Activated T-helper 1 cell treated with anti-CD3 and anti-CD28 coated beads, Interleukin-2, amount 50 U/mL, for 16 hours (primary cell): ENCODE results near the gene TIAM1.
A peak's percentile ranks its signal among the peaks of the same experiment; 100 is the strongest.

Experiments used
- DNase-seq, 2 donors: peaks; one replicate each; pipeline ENCODE4 v3.0.0-alpha.2; 2020; ENCODE audit warnings: low read depth in 1 of 2, low spot score in 1 of 2

The TIAM1 gene

DNA sequence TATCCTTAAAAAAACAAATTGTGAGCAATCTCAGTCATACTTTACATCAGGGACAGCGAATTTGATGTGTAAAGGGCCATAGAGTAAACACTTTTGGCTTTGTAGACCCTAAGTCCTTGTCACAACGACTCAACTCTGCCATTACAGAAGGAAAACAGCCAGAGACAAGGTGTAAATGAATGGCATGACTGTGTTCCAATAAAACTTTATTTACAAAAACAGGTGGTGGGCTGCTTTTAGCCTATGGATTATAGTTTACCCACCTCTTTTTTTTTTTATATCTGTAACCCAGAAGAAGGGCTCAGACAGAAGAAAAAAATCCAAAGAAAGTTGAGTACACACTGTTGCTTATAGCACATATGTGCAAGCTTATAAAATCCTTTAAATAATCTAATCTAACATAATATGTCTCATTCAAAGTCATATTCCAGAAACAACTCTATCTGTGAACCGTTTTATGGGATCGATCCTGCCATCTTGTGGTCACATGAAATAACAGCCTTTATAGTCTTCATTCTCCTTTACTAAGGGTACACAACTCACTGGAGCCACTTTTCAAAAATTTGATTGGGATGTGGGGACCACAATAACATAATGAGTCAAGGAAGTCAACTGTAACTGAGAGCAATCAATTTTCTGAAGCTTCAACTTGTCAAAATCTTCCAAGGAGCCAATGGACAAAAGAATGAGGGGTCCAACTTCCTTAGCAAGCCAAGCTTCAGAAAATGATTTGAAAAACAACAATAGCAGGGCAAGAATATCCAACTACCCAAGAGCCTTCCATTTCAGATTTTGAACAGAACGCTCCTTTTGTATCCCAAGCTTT lies 163.6 kb downstream of the TIAM1 start:
- no peak for DNase-seq

DNA sequence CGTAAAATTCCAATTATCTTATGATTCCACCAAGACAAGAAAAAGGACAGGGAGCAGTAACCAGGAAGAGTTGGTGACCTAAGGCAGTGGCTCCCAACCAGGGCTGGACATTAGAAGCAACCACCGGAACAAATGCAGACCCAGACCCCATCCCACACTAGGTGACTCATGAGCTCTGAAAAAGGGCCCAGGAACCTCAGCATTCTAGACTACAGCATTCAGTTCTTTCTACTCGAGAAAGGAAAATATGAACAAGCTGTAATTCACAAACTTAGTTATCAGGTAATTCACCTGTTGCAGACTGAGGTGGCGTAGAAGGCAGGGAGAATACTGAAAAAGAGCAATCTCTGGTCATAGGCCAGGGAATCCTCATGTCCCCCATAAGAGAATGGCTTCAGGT lies 167.3 kb downstream of the TIAM1 start:
- DNase-seq: no peak

DNA sequence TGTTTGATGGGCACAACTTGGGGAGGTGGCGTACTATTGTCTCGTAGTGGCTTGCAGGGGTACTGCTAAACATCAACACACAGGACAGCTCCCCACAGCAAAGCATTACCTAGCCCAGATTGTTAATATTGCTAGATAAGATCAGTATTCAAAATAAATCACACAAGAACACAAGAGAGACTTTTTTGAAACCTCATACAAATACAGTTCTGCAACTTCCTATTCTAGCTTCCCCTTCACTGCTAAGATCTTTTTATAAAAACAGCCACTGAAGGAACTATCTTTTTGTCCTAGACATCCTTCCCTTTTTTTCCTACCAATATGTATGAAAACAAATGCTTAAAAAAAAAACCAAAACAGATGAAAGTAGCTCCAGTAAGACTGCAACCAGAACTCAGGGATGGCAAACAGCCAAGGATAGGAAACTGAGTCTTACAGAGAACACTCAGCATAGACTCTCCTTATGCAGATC lies 167.9 kb downstream of the TIAM1 start:
- DNase-seq: no peak

DNA sequence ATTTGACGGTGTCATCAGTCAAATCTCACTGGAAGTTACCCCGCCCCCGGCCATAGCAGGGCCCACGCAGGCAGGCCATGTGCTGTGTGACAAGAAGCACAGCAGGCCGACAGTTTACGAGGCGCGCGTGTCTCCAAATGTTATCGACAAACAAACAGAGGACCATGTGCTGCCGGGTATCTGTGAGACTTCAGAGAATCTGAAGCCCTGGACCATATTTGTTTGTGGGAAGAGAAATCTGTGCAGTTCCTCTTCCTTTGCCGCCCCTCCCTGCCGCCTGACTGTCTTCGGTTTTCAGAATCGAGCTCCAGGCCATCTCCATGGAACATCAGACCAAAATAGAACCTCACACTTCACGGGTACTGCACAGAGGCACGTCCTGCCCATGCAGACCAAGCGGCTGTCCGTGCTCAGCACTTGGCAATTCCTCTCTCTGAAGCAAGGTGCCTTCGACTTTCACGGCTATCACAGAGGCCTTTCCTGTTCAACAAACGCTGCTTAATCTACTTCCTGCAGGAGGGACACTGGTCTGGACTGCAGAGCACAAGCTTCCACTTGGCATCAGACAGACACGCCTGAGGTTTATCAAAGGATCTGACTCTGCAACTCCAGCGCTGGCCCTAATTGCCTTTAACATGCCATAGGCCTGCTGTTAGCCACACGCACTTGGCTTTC lies 170.0 kb downstream of the TIAM1 start:
- peak in 1 of 2 donors; percentile 18 for DNase-seq

DNA sequence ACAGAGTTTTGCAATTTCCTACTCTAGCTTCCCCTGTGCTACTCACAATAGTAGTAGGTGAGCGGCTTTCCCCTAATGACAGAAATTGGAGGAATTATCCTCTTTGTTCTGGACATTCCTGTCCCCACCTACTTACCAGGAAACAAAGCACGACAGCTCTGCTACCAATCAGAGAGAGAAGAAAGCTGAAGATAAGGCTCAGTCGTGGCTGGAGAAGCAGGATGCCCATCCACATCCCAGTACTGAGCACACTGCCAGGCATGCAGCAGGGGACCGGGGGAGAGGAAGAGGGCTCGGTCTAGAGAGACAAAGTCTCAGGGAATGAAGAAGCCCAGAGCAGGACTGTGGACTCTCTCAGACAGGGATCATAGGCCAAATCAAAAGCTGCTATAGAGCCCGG lies 171.7 kb downstream of the TIAM1 start:
- no peak for DNase-seq

DNA sequence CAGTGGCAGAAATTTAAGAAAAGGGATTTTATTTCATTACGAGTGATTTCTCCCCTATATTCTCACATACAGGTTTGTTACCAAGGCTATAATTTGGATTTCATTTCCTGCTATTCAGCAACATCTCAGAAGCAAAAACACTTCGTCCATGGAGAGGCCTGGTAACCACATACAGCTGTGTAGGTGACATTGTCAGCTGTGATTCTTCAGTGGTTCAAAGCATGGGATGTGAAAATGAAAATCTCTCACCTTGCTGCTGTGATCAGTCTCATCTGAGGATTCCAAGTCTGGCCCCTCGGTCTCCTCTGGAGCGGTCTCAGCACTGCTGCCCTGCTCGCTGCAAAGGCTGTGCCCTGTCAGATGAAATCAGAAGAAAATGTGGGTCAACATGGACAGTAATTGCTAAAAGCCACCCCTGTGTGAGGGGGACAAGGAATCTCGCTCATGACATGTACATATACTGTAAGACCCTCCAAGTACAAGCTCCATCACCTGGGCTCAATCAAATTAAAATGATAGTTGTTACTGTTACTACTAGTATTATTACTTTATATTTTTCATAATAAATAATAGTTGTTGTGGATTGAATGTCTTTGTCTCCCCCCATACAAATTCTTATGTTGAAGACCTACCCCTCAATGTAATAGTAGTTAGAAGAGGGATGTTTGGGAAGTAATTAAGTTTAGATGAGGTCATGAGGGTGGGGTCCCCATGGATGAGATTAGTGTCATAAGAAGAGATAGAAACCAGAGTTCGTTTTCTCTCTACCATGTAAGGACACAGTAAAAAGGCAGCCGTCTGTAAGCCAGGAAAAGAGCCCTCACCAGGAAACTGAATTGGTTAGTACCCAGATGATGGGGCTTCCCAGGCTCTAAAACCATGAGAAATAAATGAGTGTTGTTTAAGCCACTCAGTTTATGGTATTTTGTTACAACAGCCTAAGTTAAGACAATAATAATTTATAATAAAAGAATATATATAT lies 179.1 kb downstream of the TIAM1 start:
- DNase-seq: no peak

DNA sequence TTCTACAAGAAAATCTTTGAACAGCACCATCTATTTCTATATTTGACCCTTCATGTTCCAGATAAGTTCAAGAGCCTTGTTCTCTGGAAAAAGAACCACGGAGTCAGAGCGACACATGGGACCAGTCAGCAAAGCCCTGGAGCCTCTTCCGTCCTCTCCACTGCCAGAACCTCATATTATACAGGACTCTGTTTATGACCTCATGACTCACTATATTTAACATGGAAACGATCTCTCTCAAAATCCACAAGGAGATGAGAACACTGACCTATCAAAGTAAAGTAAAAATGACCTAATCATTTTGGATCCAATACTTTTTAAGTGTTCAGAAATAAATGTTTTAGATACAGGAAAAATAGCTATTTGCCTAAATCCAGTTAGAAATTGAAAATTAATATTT lies 181.2 kb downstream of the TIAM1 start:
- no peak for DNase-seq

DNA sequence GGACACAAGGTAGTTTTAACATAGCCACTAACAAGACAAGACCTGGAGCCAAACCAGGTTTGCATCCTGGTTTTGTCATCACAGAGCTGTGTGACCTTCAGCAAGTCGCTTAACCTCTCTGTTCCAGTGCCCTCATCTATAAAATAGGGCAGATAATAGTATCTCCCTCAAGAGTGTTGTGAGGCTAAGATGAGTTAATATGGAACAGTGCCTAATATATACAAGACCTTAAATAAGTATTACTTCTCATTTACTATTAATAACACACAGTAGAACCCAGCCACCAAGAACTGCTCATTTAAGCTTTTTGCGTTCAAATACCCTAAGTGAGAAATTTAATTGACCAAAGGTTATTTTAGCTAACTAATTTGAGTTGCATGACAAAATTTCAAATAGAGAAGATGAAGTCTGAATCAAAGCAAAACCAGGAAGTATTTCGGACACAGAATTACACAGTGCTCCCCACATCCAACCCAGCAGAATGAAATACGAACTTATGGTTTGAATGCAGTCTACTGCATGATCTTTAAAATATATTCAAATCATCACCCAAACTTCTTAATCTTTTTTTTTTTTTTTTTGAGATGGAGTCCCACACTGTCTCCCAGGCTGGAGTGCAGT lies 181.9 kb downstream of the TIAM1 start:
- DNase-seq: no peak

DNA sequence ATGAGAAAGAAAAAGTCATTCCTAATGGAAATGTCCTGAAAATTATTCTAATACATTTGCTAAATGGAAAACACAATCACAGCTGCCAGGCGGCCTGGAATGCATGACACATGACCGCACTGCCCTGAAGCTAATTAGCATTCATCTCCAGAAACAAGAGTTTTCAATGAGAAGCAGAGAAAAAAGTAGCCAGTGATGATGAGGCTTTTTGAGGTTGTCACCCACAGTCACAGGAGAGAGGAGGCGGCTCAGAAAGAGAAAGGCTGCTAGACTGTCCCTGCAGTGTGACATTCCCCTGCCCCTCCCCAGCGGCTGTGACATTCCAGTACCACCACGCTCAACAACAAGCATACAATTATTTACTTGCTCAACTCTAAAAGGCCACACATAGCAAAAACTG lies 182.9 kb downstream of the TIAM1 start:
- no peak for DNase-seq

DNA sequence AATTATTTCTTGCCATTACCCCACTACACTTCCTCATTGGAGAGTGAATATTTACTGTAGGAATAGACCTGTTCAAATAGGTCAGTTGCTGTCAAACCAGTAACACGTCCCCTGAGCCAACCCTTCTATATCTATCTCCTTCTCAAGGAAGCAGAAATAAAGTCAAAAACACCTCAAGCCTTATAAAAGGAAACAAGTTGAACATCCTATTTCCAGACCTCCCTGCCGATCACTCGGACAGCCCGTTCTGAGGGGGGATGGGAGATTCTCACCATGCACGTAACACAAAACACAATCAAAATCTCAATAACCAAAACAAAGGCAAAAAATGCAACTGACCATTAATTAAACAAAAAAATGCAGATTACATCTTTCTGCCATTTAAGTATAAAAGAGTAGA lies 184.3 kb downstream of the TIAM1 start:
- DNase-seq: no peak

DNA sequence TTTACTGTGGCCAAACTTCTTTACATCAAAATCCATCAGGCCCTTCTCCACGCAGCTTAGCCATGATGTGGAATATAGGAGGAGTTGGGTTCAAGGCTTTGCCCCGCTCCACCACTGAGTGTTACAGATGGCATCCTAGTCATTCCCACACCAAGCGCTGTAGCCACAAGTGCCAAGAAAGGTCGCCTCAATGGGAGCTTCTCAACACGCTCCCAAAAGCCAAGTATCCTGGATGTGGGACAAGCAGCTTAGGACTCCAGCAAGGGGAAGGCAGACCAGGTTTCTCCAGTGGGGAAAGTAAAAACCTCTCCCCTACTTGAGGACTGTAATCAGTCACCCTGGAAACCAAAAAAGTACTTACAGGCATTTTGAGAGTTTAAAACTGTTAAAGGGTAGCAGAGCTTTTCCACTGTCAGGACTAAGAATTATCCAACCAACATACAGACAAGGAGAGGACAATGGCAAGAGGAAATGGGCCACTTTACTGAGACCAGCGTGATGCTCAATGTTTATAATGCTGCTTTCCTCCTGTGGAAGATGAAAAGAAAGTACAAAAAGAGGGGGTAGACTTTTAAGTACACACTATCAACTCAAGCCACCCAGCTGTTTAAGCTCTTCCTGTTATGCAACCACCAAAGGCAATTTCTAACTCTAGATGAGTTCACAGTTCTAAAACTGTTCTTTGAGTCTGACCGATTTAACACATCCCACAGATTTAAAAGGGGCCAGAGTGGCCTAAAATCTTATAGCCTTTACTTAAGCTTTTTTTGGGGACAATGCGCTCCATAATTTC lies 185.1 kb downstream of the TIAM1 start:
- DNase-seq: no peak

DNA sequence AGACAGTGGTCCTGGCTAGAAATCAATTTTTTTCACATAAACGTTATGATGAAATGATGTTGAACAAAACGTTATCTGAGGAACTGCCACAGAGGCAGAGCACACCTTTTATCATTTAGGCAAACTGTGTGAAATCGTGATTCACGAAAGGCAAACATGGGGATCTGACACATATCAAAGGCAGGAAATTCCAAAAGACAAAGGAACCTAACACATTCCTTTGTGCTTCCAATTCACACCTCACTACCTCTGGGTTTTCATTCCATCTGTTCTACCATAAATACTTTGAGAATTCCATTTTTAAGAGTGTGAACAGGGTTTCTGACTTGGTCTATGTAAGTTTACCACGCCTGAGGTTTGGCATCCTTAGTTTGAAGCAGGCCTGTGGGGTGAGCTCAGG lies 186.3 kb downstream of the TIAM1 start:
- no peak for DNase-seq

DNA sequence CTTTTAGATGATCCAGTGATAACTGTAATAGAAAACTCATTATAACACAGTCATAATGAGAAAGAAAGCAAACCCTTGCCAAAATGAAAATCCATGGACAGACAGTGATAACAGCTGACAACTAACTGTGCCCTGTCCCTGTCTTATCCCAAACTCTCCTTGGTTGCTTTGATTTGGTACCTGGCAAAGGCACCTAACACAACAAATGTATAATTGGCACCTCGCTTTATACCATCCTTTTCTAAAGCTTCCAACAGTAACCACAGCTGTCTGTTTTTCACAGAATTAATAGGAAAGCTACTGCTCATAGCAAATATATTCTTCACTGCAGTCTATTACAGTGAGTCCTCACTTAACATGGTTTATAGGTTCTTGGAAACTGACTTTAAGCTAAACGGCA lies 187.4 kb downstream of the TIAM1 start:
- DNase-seq: no peak

DNA sequence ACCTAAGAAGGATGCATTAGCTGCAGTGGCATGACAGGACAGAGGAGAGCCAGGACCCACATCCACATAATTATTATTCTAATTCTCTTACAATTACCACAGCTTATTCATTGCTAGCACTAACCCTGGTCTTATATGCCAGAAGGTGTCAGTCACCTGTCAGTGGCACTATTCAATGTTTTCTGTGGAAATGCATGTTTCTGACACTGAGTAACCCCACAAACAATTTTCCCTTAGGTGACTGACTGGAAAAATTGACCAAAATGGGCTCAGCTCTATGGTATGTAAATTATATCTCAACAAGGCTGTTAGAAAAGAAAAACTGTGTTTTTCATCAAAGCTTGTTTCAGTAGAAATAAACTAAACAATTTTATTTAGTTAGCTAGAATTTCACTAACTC lies 187.9 kb downstream of the TIAM1 start:
- no peak for DNase-seq

DNA sequence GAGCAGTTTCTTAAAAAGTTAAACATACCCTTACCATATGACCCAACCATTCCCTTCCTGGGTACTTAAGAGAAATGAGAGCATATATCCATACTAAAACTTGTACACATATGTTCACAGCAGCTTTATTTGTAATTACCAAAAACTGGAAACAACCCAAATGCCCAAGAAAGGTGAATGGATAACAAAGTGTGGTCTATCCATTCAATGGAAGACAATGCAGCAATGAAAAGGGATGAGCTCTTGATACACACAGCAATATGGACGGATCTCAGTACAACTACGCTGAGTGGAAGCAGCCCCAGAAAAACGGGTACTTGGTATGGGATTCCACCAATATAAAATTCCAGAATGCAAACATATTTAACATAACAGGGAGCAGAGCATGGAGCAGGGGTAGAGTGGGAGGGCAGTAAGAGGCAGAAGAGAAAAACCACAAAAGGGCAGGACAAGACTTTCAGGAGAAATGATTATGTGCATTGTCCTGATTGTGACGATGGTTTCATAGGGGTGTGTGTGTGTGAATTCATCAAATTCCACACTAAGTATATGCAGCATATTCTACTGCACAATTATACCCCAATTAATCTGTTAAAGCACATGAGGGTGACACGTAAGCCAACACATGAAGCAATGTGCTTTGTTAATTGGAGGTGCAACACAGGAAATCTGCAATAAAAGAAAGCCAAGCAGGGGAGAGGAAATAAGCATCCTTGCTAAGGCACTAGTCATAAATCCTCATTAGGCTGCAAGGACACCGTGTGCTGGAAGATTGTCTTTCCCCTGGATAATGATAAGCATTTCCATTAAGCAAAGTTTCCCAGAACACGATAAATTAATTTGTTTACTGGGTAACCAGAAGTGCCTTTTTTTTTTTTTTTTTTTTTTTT lies 192.7 kb downstream of the TIAM1 start:
- DNase-seq: no peak

DNA sequence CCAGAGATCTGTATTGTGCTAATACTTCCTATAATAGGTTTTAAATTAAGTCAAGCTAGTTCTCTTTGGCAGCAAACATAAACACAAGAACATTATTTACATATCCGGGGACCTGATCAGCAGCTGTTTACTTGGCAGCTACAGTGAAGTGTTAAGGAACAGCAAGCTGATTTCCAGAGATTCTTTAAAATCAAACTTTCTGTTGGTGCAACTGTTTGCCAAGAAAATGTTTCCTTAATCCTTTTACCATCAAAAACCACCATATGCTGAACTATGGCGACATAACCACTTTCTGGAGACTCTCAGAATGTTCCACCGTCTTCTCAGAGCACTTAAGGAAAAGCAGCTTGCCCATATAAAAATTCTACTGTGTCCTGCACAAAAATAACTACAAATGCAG lies 198.8 kb downstream of the TIAM1 start:
- no peak for DNase-seq

DNA sequence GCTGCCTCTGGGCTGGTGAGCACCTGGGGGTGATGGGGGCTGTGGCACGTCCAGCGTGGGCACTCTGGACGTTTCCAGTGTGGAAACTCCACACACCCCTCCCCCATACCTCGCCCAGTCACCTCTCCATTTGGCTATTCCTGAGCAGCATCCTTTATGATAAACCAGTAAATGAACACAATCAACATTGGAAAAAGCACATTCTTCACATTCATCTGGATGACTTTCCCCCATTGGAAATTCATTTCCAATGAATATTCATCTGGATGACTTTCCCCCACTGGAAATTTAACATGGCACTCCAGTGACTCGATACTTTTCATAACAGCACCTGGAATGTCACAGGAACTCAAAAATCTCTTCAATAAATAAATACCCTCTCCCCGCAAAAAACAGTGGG lies 201.0 kb downstream of the TIAM1 start:
- DNase-seq: no peak

DNA sequence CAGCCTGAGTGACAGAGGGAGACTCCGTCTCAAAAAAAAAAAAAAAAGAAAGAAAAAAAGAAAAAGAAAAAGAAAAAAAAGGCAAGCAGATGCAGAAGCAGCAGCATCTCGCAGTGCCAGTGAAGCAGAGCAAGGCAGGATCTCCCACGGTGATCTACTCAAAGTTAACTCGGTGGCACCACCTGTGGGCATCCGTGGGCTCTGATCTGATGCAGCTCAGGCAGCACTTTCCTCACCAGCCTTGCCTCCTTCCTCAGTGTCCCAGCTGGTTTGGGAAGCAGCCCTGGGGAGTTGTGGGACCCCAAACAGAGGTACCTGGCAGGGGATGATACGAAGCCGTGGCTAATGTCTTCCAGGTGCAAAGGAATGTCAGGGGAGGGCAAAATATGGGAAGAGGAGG lies 201.5 kb downstream of the TIAM1 start:
- no peak for DNase-seq

DNA sequence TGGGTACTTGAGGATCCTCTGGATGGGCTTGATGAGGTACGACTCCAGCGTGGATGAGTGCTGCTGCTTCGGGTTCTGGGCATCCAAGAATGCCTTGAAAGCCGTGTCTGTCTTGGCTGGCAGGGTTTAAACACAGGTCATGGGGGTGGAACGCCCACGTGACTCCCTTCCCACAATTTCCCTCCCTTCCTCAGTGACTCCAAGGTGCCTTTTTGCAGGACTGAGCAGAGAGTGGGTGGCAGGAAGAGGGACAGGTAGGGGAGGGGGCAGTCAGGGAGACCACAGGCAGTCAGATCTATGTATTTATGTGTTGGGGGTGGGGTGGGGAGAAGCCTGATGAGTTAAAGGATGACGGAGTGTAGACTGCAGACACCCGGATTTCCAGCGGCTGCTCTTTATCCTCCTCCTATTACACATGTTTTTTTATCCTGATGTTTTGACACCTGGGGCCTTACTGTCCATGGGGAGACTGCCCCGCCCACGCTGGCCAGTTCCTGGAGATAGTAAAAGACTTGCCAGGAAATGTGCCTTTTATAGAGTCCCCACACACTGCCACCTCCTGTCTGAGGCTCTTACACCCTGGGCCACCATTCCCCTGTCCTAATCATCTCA lies 202.6 kb downstream of the TIAM1 start:
- no peak for DNase-seq
